ENCODE results near the gene ATP2B1. TPM values are rescaled to one million over a fixed set of nuclear protein-coding genes. Genes with fewer than 3 reads are reported as not detected.

ATP2B1 gene
- total RNA-seq, 4 donors from 2014 or later, result 21.9 to 47.7 (median 42.1) TPM

- H3K4me1 ChIP-seq, result no peaks in the 10 kb centered on the region
- H3K36me3 ChIP-seq, result no peaks in the 10 kb centered on the region
- H3K27me3 ChIP-seq, result no peaks in the 10 kb centered on the region
- 65 to 67% methylated on average over 3 of the region's 3 CpGs for WGBS, 2 donors
- no peak overlapping the region for H3K27ac ChIP-seq
- H3K9me3 ChIP-seq, result peaks cover 0 to 33% (median 10%) of the 10 kb centered on the region in 4 donors
- no peak for DNase-seq (ENCODE audit: low spot score in 2 of 2)
- TF ChIP-seq EP300 (IDR thresholded peaks at IDR 0.05), result no peak
- no peak for TF ChIP-seq POLR2A (IDR thresholded peaks at IDR 0.05)
- no peak for TF ChIP-seq CTCF (IDR thresholded peaks at IDR 0.05)
- no peak overlapping the region for H3K4me3 ChIP-seq
These were observed 24.5 kb downstream of the ATP2B1 start for GRCh38 chr12:89684136-89684535.

- TF ChIP-seq POLR2A (IDR thresholded peaks at IDR 0.05) (no peak), CTCF (IDR thresholded peaks at IDR 0.05) (no peak)
- WGBS, 2 donors, result 90 to 96% methylated on average over 3 of the region's 3 CpGs
These were observed 26.4 kb downstream of the ATP2B1 start for GRCh38 chr12:89682284-89682683.

GRCh38 chr12:89680409-89680808 lies 28.2 kb downstream of the ATP2B1 start:
- Histone ChIP-seq H3K4me1 (no peaks in the 10 kb centered on the region), H3K36me3 (no peaks in the 10 kb centered on the region), H3K27ac (no peak overlapping the region), H3K9me3 (peaks cover 0 to 33% (median 10%) of the 10 kb centered on the region in 4 donors), H3K4me3 (no peak overlapping the region), H3K27me3 (no peaks in the 10 kb centered on the region)
- 96% methylated on average over 4 of the region's 4 CpGs for WGBS, 2 donors
- TF ChIP-seq CTCF (IDR thresholded peaks at IDR 0.05) (no peak), EP300 (IDR thresholded peaks at IDR 0.05) (no peak), POLR2A (IDR thresholded peaks at IDR 0.05) (no peak)
- no peak for DNase-seq (ENCODE audit: low spot score in 2 of 2)

More at GRCh38 chr12:89682284-89682683, 26.4 kb downstream of the ATP2B1 start:
- Histone ChIP-seq H3K4me3 (no peak overlapping the region), H3K36me3 (no peaks in the 10 kb centered on the region), H3K9me3 (peaks cover 0 to 33% (median 10%) of the 10 kb centered on the region in 4 donors), H3K27me3 (no peaks in the 10 kb centered on the region), H3K27ac (no peak overlapping the region), H3K4me1 (no peaks in the 10 kb centered on the region)
- no peak for DNase-seq (ENCODE audit: low spot score in 2 of 2)

- Histone ChIP-seq H3K9me3 (peaks cover 0 to 33% (median 10%) of the 10 kb centered on the region in 4 donors), H3K27ac (no peak overlapping the region), H3K27me3 (no peaks in the 10 kb centered on the region), H3K36me3 (no peaks in the 10 kb centered on the region), H3K4me3 (no peak overlapping the region), H3K4me1 (peaks cover 0 to 3% (median 0%) of the 10 kb centered on the region in 4 donors)
- TF ChIP-seq POLR2A (IDR thresholded peaks at IDR 0.05) (no peak), CTCF (IDR thresholded peaks at IDR 0.05) (no peak), EP300 (IDR thresholded peaks at IDR 0.05) (no peak)
- DNase-seq (ENCODE audit: low spot score in 2 of 2), result no peak
- 99% methylated on average over 2 of the region's 2 CpGs for whole genome bisulfite sequencing, 2 donors
These were observed 29.0 kb downstream of the ATP2B1 start for GRCh38 chr12:89679631-89680030.

GRCh38 chr12:89678225-89678624 lies 30.4 kb downstream of the ATP2B1 start:
- H3K27me3 ChIP-seq, result no peaks in the 10 kb centered on the region
- H3K27ac ChIP-seq, result no peak overlapping the region
- no peaks in the 10 kb centered on the region for H3K36me3 ChIP-seq
- H3K9me3 ChIP-seq, result peaks cover 0 to 33% (median 10%) of the 10 kb centered on the region in 4 donors
- TF ChIP-seq EP300 (IDR thresholded peaks at IDR 0.05) (no peak), CTCF (IDR thresholded peaks at IDR 0.05) (no peak), POLR2A (IDR thresholded peaks at IDR 0.05) (no peak)
- DNase-seq (ENCODE audit: low spot score in 2 of 2), result no peak
- H3K4me1 ChIP-seq, result peaks cover 0 to 7% (median 0%) of the 10 kb centered on the region in 4 donors
- 84 to 89% methylated on average over 2 of the region's 2 CpGs for WGBS, 2 donors
- H3K4me3 ChIP-seq, result no peak overlapping the region
